NCI-H510A treated with DMSO at 0.1 percent for 48 hours (cell line): ENCODE data around the gene GLYR1.
A peak's percentile ranks its signal among the peaks of the same experiment; 100 is the strongest.
"Not testable (repeated sequence)": the region's sequence is repeated elsewhere in the genome, so short reads cannot be mapped to it uniquely, and the experiment has no call there.

Experiments used
- DNase-seq: peaks from one replicate; lab custom pipeline; 2025; lab: John Stamatoyannopoulos, UW

GLYR1 gene

DNA sequence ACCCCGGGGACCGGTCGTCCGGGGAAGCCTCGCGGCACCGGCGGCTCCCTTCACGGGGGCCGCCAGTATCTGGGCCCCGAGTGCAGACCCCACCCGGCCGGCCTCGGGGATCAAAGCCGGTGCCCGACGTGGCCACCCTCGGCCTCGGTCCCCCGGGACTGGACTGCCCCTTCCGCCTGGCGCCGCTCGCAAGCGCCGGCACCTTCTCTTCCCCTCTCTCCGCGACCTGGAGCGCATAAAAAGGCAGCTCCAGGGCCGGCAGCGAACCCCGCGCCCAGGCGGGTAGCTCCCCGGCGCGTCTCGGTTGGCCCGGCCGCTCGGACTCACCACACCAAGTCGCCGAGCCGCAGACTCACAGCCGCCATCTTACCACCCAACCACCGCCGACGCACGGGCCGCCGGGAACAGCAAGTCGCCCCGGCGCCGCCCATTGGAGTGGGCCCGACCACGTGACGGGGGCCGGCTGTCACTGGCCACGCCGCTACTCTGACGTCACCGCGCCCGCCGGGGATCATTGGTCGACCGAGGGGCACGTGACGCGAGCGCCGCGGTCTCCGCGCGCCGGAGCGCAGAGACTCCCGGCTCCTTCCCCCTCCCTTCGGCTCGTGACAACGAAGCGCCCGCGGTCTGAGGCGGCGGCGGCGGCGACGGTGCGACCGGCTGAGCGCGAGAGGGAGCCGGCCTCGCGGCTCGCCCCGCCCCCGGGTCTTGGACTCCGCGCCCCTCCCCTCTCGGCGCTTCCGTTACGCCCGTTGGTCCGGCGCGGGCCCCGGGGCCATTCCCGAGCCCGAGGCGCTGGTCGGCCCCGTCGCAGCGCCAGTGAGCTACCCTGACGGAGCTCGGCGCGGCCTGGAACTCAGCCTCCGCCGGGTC lies at the start of gene GLYR1, which contains the start of gene UBN1:
TSS of gene GLYR1 (minus strand) at position 388 of the 873 bp plus-strand sequence. CDS start at position 365, 23 bp downstream.
TSS of gene UBN1 (plus strand) at position 581 of the 873 bp plus-strand sequence. CDS start 5,437 bp downstream, outside the sequence.
- peak; percentile 82 for DNase-seq

DNA sequence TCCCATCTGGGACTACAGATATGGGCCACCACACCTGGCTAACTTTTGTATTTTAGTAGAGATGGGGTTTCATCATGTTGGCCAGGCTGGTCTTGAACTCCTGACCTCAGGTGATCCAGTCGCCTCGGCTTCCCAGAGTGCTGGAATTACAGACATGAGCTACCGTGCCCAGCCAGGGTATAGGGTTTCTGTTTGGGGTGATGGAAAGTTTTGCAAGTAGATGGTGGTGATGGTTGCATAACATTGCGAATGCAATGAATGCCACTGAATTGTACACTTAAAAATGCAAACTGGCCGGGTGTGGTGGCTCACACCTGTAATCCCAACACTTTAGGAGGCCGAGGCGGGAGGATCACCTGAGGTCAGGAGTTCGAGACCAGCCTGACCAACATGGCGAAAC lies 49.7 kb upstream of the GLYR1 start:
- not testable (repeated sequence) for DNase-seq

- DNase-seq, result no peak
These were observed 48.3 kb upstream of the GLYR1 start for GRCh38 chr16:4895366-4895765.

DNA sequence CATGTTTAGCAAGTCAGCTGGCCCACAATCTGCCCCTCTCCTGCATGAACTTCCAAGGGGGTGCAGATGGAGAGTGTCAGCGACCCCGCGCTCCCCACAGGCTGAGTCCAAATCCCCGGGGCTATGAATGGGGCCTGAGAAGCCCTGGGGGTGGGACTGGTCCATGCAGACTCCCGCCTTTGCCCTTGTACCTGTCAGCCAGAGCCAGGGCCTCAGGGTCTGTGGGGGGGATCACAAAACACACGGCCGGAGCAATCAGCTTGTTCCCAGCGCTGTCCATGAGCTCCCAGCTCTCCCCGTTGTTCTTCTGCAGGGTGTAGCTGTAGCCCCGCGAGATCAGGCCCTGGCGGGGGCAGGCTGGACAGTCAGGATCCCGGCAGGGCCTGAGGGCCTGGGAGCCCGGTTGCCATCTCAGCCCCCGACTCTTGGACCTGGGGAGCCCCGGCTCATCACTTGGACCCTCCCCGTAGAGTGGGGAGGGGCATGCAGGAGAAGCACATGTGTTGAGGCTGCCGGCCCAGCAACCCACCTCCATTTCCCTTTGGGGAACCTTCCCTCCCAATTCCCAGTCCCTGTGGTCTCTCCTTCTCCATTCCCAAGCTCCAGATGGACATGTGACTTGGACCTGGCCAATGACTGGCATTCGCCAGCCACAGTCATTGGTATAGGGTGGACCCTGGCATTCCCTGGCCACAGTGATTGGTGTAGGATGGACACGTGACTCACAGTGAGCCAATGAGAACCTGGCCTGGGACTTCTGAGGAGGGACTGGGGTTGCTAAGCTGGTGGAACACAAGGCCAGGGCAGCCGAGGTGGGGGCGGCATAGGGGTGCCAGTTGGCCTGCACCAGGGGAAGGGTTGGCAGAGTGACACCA lies 47.4 kb upstream of the GLYR1 start:
- no peak for DNase-seq

DNA sequence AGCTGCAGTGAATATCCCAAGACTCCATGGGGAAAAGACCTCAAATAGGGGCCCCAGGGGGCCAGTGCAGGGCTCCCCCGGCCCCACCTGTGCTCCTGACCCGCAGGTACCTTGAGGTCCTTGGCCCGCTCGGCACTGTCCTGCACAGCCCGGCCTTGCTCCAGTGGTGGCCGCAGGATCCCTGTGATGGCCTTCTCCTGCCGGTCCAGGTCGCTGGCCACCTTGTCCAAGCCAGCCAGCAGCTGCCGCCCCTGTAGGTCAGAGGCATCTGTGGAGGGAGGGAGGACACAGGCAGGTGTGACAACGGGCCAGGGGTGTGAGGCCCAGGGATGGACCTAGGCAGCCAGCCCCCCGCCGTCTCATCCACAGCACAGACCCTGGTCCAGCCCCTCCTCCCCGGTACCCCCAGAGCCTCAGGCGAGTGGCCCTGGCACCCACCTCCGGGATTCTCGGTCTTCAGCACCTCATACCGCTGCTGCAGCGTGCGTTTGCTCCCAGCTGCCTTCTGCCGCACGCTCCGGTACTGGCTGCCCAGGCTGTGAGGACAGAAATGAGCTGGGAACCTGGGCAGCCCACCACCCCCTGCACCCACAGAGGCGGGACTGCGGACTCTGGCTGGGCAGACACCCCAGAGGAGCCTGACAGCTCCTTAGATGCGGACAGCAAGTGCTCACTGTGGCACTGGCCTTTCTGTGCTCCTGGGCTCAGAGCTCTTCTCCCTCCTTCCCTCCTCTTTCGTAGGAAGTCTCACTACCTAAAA lies 46.2 kb upstream of the GLYR1 start:
- DNase-seq, result no peak

DNA sequence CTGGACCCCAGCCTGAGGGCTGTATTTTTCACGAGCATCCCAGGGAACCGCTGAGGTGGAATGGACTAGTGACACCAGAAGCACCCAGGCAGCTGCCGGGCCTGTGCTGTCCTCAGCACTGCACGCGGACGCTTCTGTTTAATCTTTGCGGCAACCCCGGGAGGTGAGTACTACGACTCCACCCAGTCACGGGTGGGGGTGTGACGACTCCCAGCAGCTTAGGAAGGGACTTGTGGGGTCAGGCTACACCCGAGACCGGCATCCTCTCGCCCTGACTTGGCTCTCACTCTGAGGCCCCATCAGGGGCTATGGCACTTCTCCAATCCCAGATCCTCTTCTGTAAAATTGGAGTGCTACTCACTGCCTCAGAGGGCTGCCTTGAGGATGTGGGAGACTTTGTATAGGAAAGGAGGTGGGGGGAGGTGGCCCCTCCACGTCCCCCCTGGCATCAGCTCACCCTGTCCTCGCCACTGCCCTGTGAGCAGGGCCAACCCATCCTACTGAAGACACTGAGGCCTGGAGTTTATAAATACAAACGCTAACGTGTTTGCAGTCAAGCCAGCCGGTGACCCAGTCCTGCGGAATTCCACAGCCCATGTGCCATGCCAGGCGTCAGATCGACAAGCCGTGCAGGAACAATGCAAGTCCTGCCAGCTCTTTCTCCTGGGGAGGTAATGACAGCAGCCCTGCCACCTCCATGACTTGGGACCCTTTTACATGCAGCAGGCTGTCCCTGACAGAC lies 45.4 kb upstream of the GLYR1 start:
- no peak for DNase-seq

DNA sequence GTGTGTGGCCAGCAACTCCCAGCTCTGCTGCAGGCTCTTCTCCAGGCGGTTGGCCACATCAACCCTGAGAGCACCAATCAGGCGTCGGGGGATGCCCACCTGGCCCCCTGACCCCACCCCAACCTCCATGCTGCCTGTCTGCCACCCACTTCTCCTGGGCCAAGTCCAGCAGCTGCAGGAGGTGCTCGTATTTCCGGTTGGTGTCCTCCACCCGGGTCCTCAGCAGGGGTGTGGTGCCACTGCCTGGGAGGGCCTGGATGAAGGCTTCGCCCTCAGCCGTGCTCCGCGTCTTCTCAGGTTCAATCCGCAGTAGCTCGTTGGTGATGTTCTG lies 44.8 kb upstream of the GLYR1 start:
- DNase-seq, result peak; percentile 4

GRCh38 chr16:4891097-4891885 lies 44.2 kb upstream of the GLYR1 start:
- DNase-seq, result no peak

DNA sequence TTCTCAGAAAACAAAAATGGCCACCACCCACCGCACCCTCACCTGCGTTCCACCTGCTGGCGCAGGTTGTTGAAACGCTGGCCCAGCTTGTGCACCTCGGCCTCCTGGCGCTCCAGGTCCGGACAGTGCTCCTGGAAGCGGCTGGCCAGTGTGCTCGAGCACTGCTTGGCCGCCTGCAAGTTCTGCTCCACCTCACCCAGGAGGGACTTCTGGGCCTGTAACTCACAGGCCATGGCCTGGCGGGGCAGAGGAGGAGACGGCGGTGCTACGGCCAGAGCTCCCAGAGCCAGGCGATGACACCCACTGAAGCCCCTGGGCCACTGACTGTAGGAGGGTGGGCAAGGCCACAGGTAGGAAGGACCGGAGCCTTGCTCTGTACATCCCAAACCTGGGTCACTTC lies 43.6 kb upstream of the GLYR1 start:
- no peak for DNase-seq

DNA sequence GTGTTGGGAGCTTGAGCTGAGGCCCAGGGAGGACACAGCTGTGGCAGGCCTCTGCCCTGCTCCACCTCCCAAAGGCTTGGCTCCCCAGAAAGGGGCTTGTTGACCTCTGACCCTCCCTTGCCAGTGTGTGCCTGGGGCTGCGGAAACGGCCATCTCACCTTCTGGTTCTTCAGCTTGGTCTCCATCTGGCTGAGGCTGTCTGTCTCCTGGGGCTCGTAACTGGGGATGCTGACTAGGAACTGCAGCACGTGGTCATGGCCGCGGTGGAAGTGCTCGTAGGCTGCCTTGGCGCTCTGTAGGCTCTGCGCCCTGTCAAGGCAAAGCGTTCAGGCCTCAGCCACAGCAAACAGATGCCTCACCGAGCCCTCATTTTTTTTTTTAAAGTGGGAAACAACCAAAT lies 42.9 kb upstream of the GLYR1 start:
- DNase-seq, result no peak

DNA sequence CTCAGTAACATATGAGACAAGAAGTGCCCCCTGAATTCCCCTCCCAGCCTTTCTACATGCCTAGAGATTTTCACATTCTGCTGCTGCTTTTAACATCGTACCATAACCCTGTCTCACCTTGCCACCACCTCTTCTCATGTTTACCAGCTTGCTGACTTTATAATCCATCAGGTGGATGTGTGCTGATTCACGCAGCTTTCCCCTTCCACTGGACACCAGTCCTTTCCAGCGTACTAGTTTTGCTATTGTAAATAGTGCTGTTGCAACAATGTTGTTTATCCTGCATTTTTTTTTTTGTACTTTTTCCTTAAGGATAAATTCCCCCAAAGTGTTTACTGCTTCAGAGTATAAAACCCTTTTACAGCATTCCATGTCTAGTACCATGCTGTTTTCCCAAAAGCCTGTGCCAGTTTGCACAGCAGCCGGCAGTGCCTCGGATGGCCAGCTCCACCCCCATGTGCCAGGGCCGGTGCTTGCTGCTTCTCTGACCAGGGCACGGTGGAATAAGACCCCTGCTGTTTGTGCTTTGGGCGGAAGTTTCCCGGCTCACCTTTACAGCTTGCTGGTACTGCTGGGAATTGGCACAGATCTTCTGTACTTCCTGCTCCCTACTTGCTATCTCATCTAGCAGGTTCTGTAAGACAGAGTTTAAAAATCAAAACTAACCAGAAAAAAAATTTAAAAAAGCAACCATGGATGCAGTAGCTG lies 41.5 kb upstream of the GLYR1 start:
- no peak for DNase-seq

- DNase-seq, result no peak
These were observed 39.1 kb upstream of the GLYR1 start for GRCh38 chr16:4886151-4886550.

DNA sequence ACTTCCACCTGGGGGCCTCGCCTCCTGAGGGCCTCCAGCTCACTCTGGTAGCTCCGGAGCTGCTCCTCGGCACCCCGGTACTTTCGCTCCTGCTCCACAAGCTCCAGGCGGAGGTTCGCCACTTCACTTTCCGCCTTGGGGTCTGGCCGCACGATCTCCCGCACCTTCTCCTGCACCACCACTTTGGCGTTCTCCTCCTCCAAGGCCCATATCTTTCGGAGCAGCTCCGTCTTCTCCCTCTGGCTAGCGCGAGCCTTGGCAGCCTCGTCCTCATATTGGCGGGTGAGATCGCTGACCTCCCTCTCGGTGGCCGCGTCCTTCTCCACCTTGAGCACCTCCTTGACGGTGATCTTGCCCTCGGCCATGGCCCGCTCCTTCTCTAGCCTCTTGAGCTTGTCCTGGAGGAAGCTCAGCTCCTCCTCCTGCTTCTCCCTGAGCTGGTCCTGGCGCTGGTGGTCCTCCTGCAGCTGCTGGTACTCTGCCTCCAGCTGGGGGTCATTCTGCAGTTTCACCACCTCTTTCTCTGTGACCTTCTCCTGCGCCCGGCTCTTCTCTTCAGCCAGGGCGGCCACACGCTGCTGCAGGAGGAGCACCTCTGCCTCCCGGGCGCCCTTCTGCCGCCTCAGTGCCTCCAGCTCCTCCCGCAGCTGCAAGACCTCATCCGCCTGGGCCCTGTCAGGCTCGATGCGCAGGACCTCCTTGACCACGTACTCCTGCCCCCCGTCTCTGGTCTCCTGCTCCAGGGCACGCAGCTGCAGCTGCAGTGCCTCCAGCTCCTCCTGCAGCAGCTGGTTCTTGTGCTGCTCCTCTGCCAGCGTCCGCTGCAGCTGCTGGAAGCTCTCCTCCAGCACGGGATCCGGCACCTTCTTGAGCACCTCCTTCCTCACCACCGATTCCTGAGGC lies 38.1 kb upstream of the GLYR1 start:
- no peak for DNase-seq

GRCh38 chr16:4884209-4884608 lies 37.1 kb upstream of the GLYR1 start:
- no peak for DNase-seq

DNA sequence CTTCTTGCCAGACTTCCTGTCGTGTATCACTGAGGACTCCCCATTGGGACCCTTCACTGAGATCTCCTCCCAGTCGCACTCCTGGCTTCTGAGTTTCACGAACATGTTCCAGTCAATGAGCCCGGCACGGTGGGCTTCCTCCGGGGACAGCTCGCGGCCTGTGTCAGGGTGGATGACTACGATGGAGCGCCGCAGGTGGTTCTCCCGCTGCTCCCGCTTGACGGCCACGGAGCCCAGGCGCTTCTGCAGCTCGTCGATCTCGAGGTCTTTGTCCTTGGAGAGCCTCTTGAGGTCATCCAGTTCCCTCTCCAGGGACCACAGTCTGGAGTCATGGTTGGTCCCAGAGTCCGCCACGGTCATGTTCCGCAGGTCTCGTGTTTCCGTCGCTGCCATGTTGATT lies 36.4 kb upstream of the GLYR1 start:
- no peak for DNase-seq

- DNase-seq, result peak; percentile 18
These were observed 35.7 kb upstream of the GLYR1 start for GRCh38 chr16:4882633-4883285.

- DNase-seq, result no peak
These were observed 35.0 kb upstream of the GLYR1 start for GRCh38 chr16:4882000-4882632.

DNA sequence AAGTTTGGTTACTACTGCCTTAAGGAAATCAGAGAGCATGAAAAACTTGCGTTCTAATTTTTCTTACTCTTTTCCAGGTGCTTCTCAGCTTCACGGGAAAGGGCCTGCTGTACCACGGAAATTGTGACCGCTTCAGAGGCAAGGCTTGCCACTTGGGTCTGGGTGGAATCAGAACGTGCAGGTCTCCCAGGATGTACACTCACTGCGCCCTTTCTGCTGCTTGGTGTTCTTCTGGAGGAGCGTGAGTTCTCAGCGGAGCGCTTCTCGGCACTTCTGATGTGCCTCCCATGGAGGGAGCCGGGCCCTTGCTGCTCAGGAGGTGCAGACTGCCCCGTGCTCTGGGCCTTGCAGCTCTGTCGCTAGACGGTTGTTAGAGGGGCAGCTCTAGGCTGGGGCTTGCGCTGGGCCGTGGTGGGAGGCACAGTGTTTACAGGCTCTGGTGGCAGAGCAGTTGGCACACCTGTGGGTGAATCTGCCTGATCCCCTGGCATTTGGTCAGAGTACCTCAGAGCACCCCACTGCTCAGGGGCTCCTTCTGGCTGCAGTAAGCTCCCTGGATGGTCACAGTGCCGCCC lies 33.0 kb upstream of the GLYR1 start:
- no peak for DNase-seq
